SU-DHL-6 (cell line): ENCODE results near the gene MAT2A.
"Not testable (repeated sequence)": the region's sequence is repeated elsewhere in the genome, so short reads cannot be mapped to it uniquely, and the experiment has no call there.

Experiments used
- H2AFZ ChIP-seq: fragments of 200-600 bp; sonication (generic); 2 replicates; pipeline ENCODE4 v1.6.1; 2014; ENCODE audit warnings: low read depth, mild to moderate bottlenecking, moderate library complexity, mixed read lengths, antibody characterized with exemption, low read length; ENCODE audit not compliant: severe bottlenecking
- H3F3A ChIP-seq: fragments of 200-600 bp; shearing (Covaris generic); 2 replicates; pipeline ENCODE4 v1.6.0; 2016; ENCODE audit warnings: antibody characterized with exemption, mild to moderate bottlenecking; ENCODE audit not compliant: insufficient read depth
- H3K27ac ChIP-seq: fragments of 200-600 bp; sonication (generic); 2 replicates; pipeline ENCODE4 v1.5.1; 2016; ENCODE audit warnings: low read depth, mild to moderate bottlenecking, low read length, moderate library complexity, mixed read lengths
- H3K27me3 ChIP-seq: fragments of 200-600 bp; sonication (generic), shearing (Covaris generic); 2 replicates; pipeline ENCODE4 v1.6.0; 2014; ENCODE audit warnings: mild to moderate bottlenecking, low read length
- H3K36me3 ChIP-seq: fragments of 200-600 bp; sonication (generic); 2 replicates; pipeline ENCODE4 v1.6.1; 2014; ENCODE audit warnings: mild to moderate bottlenecking, low read length, mixed read lengths
- H3K4me2 ChIP-seq: fragments of 300-600, 200-600 bp; shearing (Covaris generic), sonication (generic); 2 replicates; pipeline ENCODE4 v1.6.0; 2014; ENCODE audit warnings: low read length, low read depth, mild to moderate bottlenecking; ENCODE audit not compliant: poor library complexity, severe bottlenecking
- H3K4me3 ChIP-seq: fragments of 200-600 bp; sonication (generic); 2 replicates; pipeline ENCODE4 v1.5.1; 2014; ENCODE audit warnings: antibody characterized with exemption, low read length, mild to moderate bottlenecking, mixed read lengths; ENCODE audit not compliant: insufficient read depth, poor library complexity, severe bottlenecking
- H3K79me2 ChIP-seq: fragments of 200-600 bp; sonication (generic); 2 replicates; pipeline ENCODE4 v1.6.1; 2014; ENCODE audit warnings: mild to moderate bottlenecking, low read length, moderate library complexity; ENCODE audit not compliant: insufficient read depth
- H3K9ac ChIP-seq: fragments of 200-600 bp; sonication (generic); 2 replicates; pipeline ENCODE4 v1.7.0; 2014; ENCODE audit warnings: mild to moderate bottlenecking, low read length
- H3K9me2 ChIP-seq: fragments of 200-600 bp; sonication (generic); replicated peaks from 2 replicates; pipeline ENCODE4 v1.6.1; 2014; ENCODE audit warnings: low read length; ENCODE audit not compliant: insufficient read depth
- H3K9me3 ChIP-seq: fragments of 200-600 bp; sonication (generic); 2 replicates; pipeline ENCODE4 v1.6.1; 2014; ENCODE audit warnings: low read length, mixed read lengths; ENCODE audit not compliant: insufficient read depth
- H4K20me1 ChIP-seq: fragments of 200-600 bp; sonication (generic); 2 replicates; pipeline ENCODE4 v1.6.1; 2014; ENCODE audit warnings: low read depth, mild to moderate bottlenecking, antibody characterized with exemption, low read length, moderate library complexity, mixed read lengths
- EZH2phosphoT487 ChIP-seq: fragments of 200-600 bp; sonication (generic), shearing (Covaris generic); conservative IDR thresholded peaks from 2 replicates; pipeline ENCODE4 v1.6.1; 2018; ENCODE audit warnings: mild to moderate bottlenecking, antibody characterized with exemption, low read length, moderate library complexity, mixed read lengths
- TF ChIP-seq, protein P1 (sequence below): fragments of 200-600 bp; sonication (generic); IDR thresholded peaks from one replicate; pipeline ENCODE4 v1.5.1; 2017; ENCODE audit warnings: antibody characterized with exemption, mild to moderate bottlenecking, low read length, moderate library complexity; ENCODE audit not compliant: insufficient read depth, poor library complexity, severe bottlenecking

MAT2A gene

DNA sequence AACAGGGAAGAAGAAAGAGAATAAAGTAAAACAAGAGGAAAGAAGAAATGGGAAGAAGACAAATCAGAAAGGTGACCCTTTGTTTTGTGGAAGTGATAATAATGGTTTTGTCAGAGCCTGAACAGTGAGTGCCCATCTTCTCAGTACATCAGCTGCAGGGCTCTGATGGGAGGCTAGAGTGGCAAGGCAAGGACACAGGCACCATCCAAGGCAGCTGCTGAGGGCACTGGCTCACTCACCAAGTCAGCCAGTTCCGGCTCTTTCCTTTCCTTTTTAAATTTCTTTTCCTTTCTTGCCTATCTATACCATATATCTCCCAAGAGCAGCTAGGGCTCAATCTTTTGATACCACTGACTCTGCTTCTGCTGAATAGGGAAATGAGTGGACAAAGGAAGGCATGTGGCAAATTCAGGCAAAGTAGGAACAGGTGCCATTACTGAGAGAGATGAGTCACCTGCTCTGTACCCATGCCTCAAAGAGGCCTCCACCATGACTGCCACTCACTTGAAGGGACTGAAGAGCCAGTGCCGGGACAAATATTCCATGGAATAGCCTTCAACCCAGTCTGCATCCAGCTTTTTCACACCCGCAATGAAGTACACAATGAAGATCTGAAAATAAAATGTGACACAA is 16.1 kb downstream of the MAT2A start:
- no peak for TF ChIP-seq EZH2phosphoT487
- TF ChIP-seq, protein P1, sequence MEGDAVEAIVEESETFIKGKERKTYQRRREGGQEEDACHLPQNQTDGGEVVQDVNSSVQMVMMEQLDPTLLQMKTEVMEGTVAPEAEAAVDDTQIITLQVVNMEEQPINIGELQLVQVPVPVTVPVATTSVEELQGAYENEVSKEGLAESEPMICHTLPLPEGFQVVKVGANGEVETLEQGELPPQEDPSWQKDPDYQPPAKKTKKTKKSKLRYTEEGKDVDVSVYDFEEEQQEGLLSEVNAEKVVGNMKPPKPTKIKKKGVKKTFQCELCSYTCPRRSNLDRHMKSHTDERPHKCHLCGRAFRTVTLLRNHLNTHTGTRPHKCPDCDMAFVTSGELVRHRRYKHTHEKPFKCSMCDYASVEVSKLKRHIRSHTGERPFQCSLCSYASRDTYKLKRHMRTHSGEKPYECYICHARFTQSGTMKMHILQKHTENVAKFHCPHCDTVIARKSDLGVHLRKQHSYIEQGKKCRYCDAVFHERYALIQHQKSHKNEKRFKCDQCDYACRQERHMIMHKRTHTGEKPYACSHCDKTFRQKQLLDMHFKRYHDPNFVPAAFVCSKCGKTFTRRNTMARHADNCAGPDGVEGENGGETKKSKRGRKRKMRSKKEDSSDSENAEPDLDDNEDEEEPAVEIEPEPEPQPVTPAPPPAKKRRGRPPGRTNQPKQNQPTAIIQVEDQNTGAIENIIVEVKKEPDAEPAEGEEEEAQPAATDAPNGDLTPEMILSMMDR, result no peak
- H3K27me3 ChIP-seq, result no peaks in the 10 kb centered on the region
- no peak overlapping the region for H3K9ac ChIP-seq
- H4K20me1 ChIP-seq, result no peaks in the 10 kb centered on the region
- H3F3A ChIP-seq, result no peaks in the 10 kb centered on the region
- peaks cover 17% of the 10 kb centered on the region; the same call in 1 of the 2 replicates for H3K79me2 ChIP-seq
- H2AFZ ChIP-seq, result no peak overlapping the region
- H3K9me2 ChIP-seq, result no peaks in the 10 kb centered on the region
- H3K4me3 ChIP-seq, result no peak overlapping the region
- no peak overlapping the region for H3K4me2 ChIP-seq
- H3K27ac ChIP-seq, result no peak overlapping the region
- no peaks in the 10 kb centered on the region for H3K9me3 ChIP-seq
- no peaks in the 10 kb centered on the region; the same call in 1 of the 2 replicates for H3K36me3 ChIP-seq

DNA sequence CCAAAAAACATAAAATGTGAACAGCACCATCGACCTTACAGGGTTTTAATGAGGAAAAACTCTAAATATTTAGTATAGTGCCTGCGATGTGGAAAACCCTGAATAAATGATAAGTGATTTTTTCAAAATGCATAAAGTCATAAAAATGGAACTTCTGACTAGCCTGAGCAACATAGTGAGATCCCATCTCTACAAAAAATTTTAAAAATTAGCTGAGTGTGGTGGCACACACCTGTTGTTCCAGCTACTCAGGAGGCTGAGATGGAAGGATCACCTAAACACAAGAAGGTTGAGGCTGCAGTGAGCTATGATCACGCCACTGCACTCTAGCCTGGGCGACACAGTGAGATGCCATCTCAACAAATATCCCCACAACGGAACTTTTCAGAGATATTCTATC is 18.2 kb downstream of the MAT2A start:
- Histone ChIP-seq H3K79me2 (peaks cover 25% of the 10 kb centered on the region), H3K9me3 (no peaks in the 10 kb centered on the region), H3K9ac (no peak overlapping the region), H3F3A (no peaks in the 10 kb centered on the region), H3K4me2 (no peak overlapping the region), H3K27ac (no peak overlapping the region), H3K4me3 (no peak overlapping the region), H4K20me1 (no peaks in the 10 kb centered on the region), H3K9me2 (no peaks in the 10 kb centered on the region), H3K27me3 (no peaks in the 10 kb centered on the region), H2AFZ (no peak overlapping the region), H3K36me3 (no peaks in the 10 kb centered on the region; the same call in 1 of the 2 replicates)
- no peak for TF ChIP-seq EZH2phosphoT487
- TF ChIP-seq, protein P1, result no peak

DNA sequence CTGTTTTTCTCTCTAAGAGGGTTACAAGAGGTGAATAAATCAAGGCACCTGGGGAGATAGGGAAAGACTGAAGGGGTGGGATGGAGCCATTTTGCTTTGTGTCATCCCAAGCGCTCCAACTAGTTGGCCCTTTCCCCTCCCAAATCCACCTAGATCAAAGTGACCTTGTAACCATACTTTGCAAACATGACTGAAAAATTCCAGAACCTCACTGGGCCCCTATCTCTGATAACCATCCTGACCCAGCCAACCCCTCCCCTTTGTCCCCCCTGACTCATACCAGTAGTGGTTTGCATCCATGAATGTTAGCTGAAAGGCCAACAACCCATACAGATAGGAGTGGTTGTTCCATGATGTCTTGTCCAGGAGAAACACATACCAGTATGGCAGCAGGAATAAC is 19.2 kb downstream of the MAT2A start:
- H2AFZ ChIP-seq, result no peak overlapping the region
- no peak overlapping the region for H3K9ac ChIP-seq
- no peak overlapping the region for H3K4me3 ChIP-seq
- peaks cover 25% of the 10 kb centered on the region for H3K79me2 ChIP-seq
- TF ChIP-seq EZH2phosphoT487, result no peak
- TF ChIP-seq, protein P1, result no peak
- H3K27me3 ChIP-seq, result no peaks in the 10 kb centered on the region
- H3K9me3 ChIP-seq, result no peaks in the 10 kb centered on the region
- no peak overlapping the region for H3K27ac ChIP-seq
- H3K36me3 ChIP-seq, result no peaks in the 10 kb centered on the region; the same call in 1 of the 2 replicates
- no peaks in the 10 kb centered on the region for H3F3A ChIP-seq
- no peaks in the 10 kb centered on the region for H3K9me2 ChIP-seq
- H3K4me2 ChIP-seq, result no peak overlapping the region
- H4K20me1 ChIP-seq, result no peaks in the 10 kb centered on the region

DNA sequence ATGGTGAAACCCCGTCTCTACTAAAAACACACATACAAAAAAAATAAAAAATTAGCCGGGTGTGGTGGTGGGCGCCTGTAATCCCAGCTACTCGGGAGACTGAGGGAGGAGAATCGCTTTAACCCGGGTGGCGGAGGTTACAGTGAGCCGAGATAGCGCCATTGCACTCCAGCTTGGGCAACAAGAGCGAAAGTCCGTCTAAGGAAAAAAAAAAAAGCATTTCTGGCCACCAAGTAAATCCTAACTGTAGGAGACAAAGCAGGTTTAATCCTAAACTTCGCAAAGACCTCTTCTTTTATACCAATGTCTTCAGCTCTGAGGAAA is 21.4 kb downstream of the MAT2A start:
- H3K27ac ChIP-seq, H3K9me3 ChIP-seq, H2AFZ ChIP-seq, H3K9me2 ChIP-seq, H3F3A ChIP-seq, H3K27me3 ChIP-seq, H4K20me1 ChIP-seq, H3K36me3 ChIP-seq: not testable (repeated sequence)
- H3K9ac ChIP-seq, result peak overlapping the region; percentile 69
- peak overlapping the region; percentile 74 for H3K4me3 ChIP-seq
- peaks cover 25% of the 10 kb centered on the region for H3K79me2 ChIP-seq
- H3K4me2 ChIP-seq, result peak overlapping the region; percentile 87
